Parietal lobe (tissue), 2 donors: ENCODE data around the gene SLC10A7. TPM values are rescaled to one million over a fixed set of nuclear protein-coding genes. Genes with fewer than 3 reads are reported as not detected.

Experiments used
- small RNA-seq: library from RNA; depleted of rRNA; stranded (forward); fragments of <200 nt; gene quantifications from one replicate; pipeline ENCODE3, GENCODE V24; 2014; ENCODE audit warnings: low replicate concordance
- total RNA-seq: library from RNA; depleted of rRNA; stranded (reverse); fragments of >200 nt; gene quantifications from one replicate; pipeline ENCODE4 v1.2.3, GENCODE V29; 2014

The SLC10A7 gene
- total RNA-seq = 31.6 TPM

GRCh38 chr4:146521541-146522097 lies at the start of gene SLC10A7:
TSS of gene SLC10A7 (minus strand) at chr4:146521940. CDS start at chr4:146521717, 223 bp downstream.

GRCh38 chr4:146214238-146214637 lies 307.5 kb downstream of the SLC10A7 start, which contains the start of gene REELD1:
TSS of gene REELD1 (plus strand) at chr4:146214538. CDS start at chr4:146216953, 2,415 bp downstream.

Small RNA genes lying within 50 kb of the gene (small RNA-seq; reads per million reads assigned to genes)
- not detected for gene MIR7849

Other genes with a start within 250 kb of the SLC10A7 start
- not detected for gene POU4F2, start 117.0 kb upstream of the SLC10A7 start, total RNA-seq